Neural cell (in vitro differentiated cells): Measurements from ENCODE around the gene PLEKHH3. TPM values are rescaled to one million over a fixed set of nuclear protein-coding genes. Genes with fewer than 3 reads are reported as not detected.

Experiments used
- H2AFZ ChIP-seq: fragments of 200-600, 300-800 bp; sonication (generic), shearing (Covaris generic); 2 replicates; pipeline ENCODE4 v1.6.0; 2014; ENCODE audit warnings: low read depth, mild to moderate bottlenecking, antibody characterized with exemption, low read length, moderate library complexity
- H3F3A ChIP-seq: fragments of 200-600 bp; shearing (Covaris generic); 2 replicates; pipeline ENCODE4 v1.6.1; 2016; ENCODE audit warnings: mild to moderate bottlenecking, moderate library complexity, mixed read lengths, antibody characterized with exemption, low read length; ENCODE audit not compliant: insufficient read depth, poor library complexity, severe bottlenecking
- H3K27ac ChIP-seq: fragments of 200-600, 300-800 bp; sonication (generic), shearing (Covaris generic); 2 replicates; pipeline ENCODE4 v1.5.1; 2014; ENCODE audit warnings: mild to moderate bottlenecking, low read length, moderate library complexity
- H3K27me3 ChIP-seq: fragments of 300-800, 200-600 bp; sonication (generic), shearing (Covaris generic); 2 replicates; pipeline ENCODE4 v1.6.0; 2014; ENCODE audit warnings: mild to moderate bottlenecking, low read depth, low read length, moderate library complexity; ENCODE audit not compliant: insufficient read depth
- H3K36me3 ChIP-seq: fragments of 300-800, 200-600 bp; sonication (generic), shearing (Covaris generic); 2 replicates; pipeline ENCODE4 v1.5.1; 2014; ENCODE audit warnings: mild to moderate bottlenecking, antibody characterized with exemption, low read length, moderate library complexity; ENCODE audit not compliant: insufficient read depth
- H3K4me2 ChIP-seq: fragments of 300-800, 200-600 bp; sonication (generic), shearing (Covaris generic); 2 replicates; pipeline ENCODE4 v1.6.0; 2014; ENCODE audit warnings: mild to moderate bottlenecking, low read length
- H3K4me3 ChIP-seq: fragments of 300-800, 200-600 bp; sonication (generic), shearing (Covaris generic); 2 replicates; pipeline ENCODE4 v1.5.1; 2014; ENCODE audit warnings: mild to moderate bottlenecking, low read length, moderate library complexity
- H3K79me2 ChIP-seq: fragments of 200-600 bp; shearing (Covaris generic); replicated peaks from 2 replicates; pipeline ENCODE4 v1.6.0; 2014; ENCODE audit warnings: mild to moderate bottlenecking, low read length, moderate library complexity; ENCODE audit not compliant: insufficient read depth
- H3K9ac ChIP-seq: fragments of 300-800, 200-600 bp; sonication (generic), shearing (Covaris generic); 2 replicates; pipeline ENCODE4 v1.6.1; 2016; ENCODE audit warnings: mild to moderate bottlenecking, low read length, mixed read lengths
- H3K9me2 ChIP-seq: fragments of 200-600 bp; shearing (Covaris generic); 2 replicates; pipeline ENCODE4 v1.6.1; 2016; ENCODE audit warnings: mild to moderate bottlenecking, low read length, mixed read lengths; ENCODE audit not compliant: insufficient read depth
- H3K9me3 ChIP-seq: fragments of 200-600, 300-800 bp; sonication (generic), shearing (Covaris generic); 2 replicates; pipeline ENCODE4 v1.6.1; 2016; ENCODE audit warnings: mild to moderate bottlenecking, mixed run types, low read length, moderate library complexity, mixed read lengths
- H4K20me1 ChIP-seq: fragments of 200-600 bp; shearing (Covaris generic); 2 replicates; pipeline ENCODE4 v1.6.1; 2016; ENCODE audit warnings: mild to moderate bottlenecking, mixed run types; ENCODE audit not compliant: insufficient read depth
- CTCF ChIP-seq: fragments of 450-650 bp; IDR thresholded peaks from 2 replicates; pipeline ENCODE4 v1.5.1; 2014; ENCODE audit warnings: antibody characterized with exemption, mild to moderate bottlenecking, moderate library complexity; ENCODE audit not compliant: poor library complexity, severe bottlenecking
- EP300 ChIP-seq: fragments of 450-650 bp; conservative IDR thresholded peaks from 2 replicates; pipeline ENCODE4 v1.6.1; 2014; ENCODE audit warnings: antibody characterized with exemption, mild to moderate bottlenecking, moderate library complexity; ENCODE audit not compliant: poor library complexity, severe bottlenecking
- EZH2 ChIP-seq: fragments of 200-600, 300-800 bp; shearing (Covaris generic), sonication (generic); IDR thresholded peaks from 2 replicates; pipeline ENCODE4 v1.6.1; 2014; ENCODE audit warnings: antibody characterized with exemption, low read length, borderline replicate concordance, mild to moderate bottlenecking; ENCODE audit not compliant: insufficient read depth, poor library complexity, severe bottlenecking
- MXI1 ChIP-seq: fragments of 450-650 bp; conservative IDR thresholded peaks from 2 replicates; pipeline ENCODE4 v1.6.1; 2014; ENCODE audit warnings: antibody characterized with exemption, mild to moderate bottlenecking; ENCODE audit not compliant: poor library complexity, severe bottlenecking
- POLR2AphosphoS5 ChIP-seq: IDR thresholded peaks from 2 replicates; pipeline ENCODE4 v1.6.1; 2012
- RAD21 ChIP-seq: fragments of 450-650 bp; conservative IDR thresholded peaks from 2 replicates; pipeline ENCODE4 v1.6.1; 2014; ENCODE audit warnings: antibody characterized with exemption, mild to moderate bottlenecking, moderate library complexity
- REST ChIP-seq: IDR thresholded peaks from 2 replicates; pipeline ENCODE4 v1.6.1; 2012; ENCODE audit warnings: borderline replicate concordance
- SMC3 ChIP-seq: fragments of 450-650 bp; conservative IDR thresholded peaks from 2 replicates; pipeline ENCODE4 v1.6.1; 2014; ENCODE audit warnings: antibody characterized with exemption, mild to moderate bottlenecking, moderate library complexity; ENCODE audit not compliant: poor library complexity
- TAF1 ChIP-seq: IDR thresholded peaks from 2 replicates; pipeline ENCODE4 v1.6.1; 2012; ENCODE audit warnings: low read depth
- polyA plus RNA-seq: library from polyadenylated mRNA; depleted of rRNA; stranded (reverse); fragments of >200 nt; gene quantifications from 2 replicates; pipeline ENCODE4 v1.2.3, GENCODE V29; 2014

Gene PLEKHH3
- polyA plus RNA-seq, 1 donor from 2014 or later = 18.4 TPM

GRCh38 chr17:42694524-42694923 is 17.7 kb upstream of the PLEKHH3 start:
- no peaks in the 10 kb centered on the region for H3K27me3 ChIP-seq
- H2AFZ ChIP-seq = no peak overlapping the region
- H3K4me2 ChIP-seq = no peak overlapping the region
- no peaks in the 10 kb centered on the region for H3K9me3 ChIP-seq
- H3K4me3 ChIP-seq = no peak overlapping the region
- no peak overlapping the region for H3K27ac ChIP-seq
- no peaks in the 10 kb centered on the region for H3K36me3 ChIP-seq
- H3F3A ChIP-seq = no peaks in the 10 kb centered on the region
- H3K79me2 ChIP-seq = no peaks in the 10 kb centered on the region
- no peaks in the 10 kb centered on the region for H3K9me2 ChIP-seq
- H3K9ac ChIP-seq = no peak overlapping the region
- no peak for TF ChIP-seq REST
- no peaks in the 10 kb centered on the region for H4K20me1 ChIP-seq

- Histone ChIP-seq H3K4me2 (no peak overlapping the region), H3K27ac (no peak overlapping the region), H3K4me3 (no peak overlapping the region), H3K36me3 (no peaks in the 10 kb centered on the region), H2AFZ (no peak overlapping the region), H3F3A (no peaks in the 10 kb centered on the region), H3K9me2 (no peaks in the 10 kb centered on the region), H3K9ac (no peak overlapping the region), H4K20me1 (no peaks in the 10 kb centered on the region), H3K9me3 (no peaks in the 10 kb centered on the region), H3K27me3 (no peaks in the 10 kb centered on the region), H3K79me2 (no peaks in the 10 kb centered on the region)
- TF ChIP-seq TAF1 (no peak), EP300 (no peak), MXI1 (no peak), RAD21 (no peak), POLR2AphosphoS5 (no peak), CTCF (no peak), EZH2 (no peak), REST (no peak), SMC3 (no peak)
Observed at GRCh38 chr17:42692489-42692888, 15.7 kb upstream of the PLEKHH3 start.
